Hepatocyte (in vitro differentiated cells): ENCODE measurements around the gene SPATA2. TPM values are rescaled to one million over a fixed set of nuclear protein-coding genes. Genes with fewer than 3 reads are reported as not detected.

Experiments used
- DNase-seq: peaks from one replicate; pipeline ENCODE4 v3.0.0-alpha.2; 2016; ENCODE audit warnings: low spot score
- H2AFZ ChIP-seq: fragments of 200-600 bp; sonication (generic); 2 replicates; pipeline ENCODE4 v1.6.0; 2016; ENCODE audit warnings: antibody characterized with exemption, mild to moderate bottlenecking
- H3K27ac ChIP-seq: fragments of 200-600 bp; sonication (generic); 2 replicates; pipeline ENCODE4 v1.5.1; 2016; ENCODE audit warnings: mild to moderate bottlenecking
- H3K27me3 ChIP-seq: fragments of 200-600 bp; sonication (generic); 2 replicates; pipeline ENCODE4 v1.6.1; 2016
- H3K36me3 ChIP-seq: fragments of 200-600 bp; sonication (generic); replicated peaks from 2 replicates; pipeline ENCODE4 v1.5.1; 2016; ENCODE audit warnings: low read depth; ENCODE audit not compliant: insufficient read depth
- H3K4me1 ChIP-seq: fragments of 200-600 bp; sonication (generic); 2 replicates; pipeline ENCODE4 v1.5.1; 2016; ENCODE audit warnings: mild to moderate bottlenecking, moderate library complexity; ENCODE audit not compliant: insufficient read depth
- H3K4me2 ChIP-seq: fragments of 200-600 bp; sonication (generic); 2 replicates; pipeline ENCODE4 v1.6.0; 2016
- H3K4me3 ChIP-seq: fragments of 200-600 bp; sonication (generic); 2 replicates; pipeline ENCODE4 v1.5.1; 2016; ENCODE audit warnings: mild to moderate bottlenecking
- H3K79me2 ChIP-seq: fragments of 200-600 bp; sonication (generic); 2 replicates; pipeline ENCODE4 v1.6.0; 2017; ENCODE audit warnings: mild to moderate bottlenecking
- H3K9me2 ChIP-seq: fragments of 200-600 bp; sonication (generic); replicated peaks from 2 replicates; pipeline ENCODE4 v1.6.0; 2017; ENCODE audit warnings: mild to moderate bottlenecking; ENCODE audit not compliant: insufficient read depth
- H3K9me3 ChIP-seq: fragments of 200-600 bp; sonication (generic); 2 replicates; pipeline ENCODE4 v1.5.1; 2016; ENCODE audit warnings: low read depth, mild to moderate bottlenecking
- H4K20me1 ChIP-seq: fragments of 200-600 bp; sonication (generic); 2 replicates; pipeline ENCODE4 v1.6.0; 2016; ENCODE audit warnings: mild to moderate bottlenecking; ENCODE audit not compliant: insufficient read depth, poor library complexity, severe bottlenecking
- CTCF ChIP-seq: fragments of 200-600 bp; sonication (generic); IDR thresholded peaks from 2 replicates; pipeline ENCODE4 v1.5.1; 2016; ENCODE audit warnings: antibody characterized with exemption, mild to moderate bottlenecking; ENCODE audit not compliant: poor library complexity
- EZH2 ChIP-seq: fragments of 200-600 bp; sonication (generic); IDR thresholded peaks from 2 replicates; pipeline ENCODE4 v1.6.1; 2016; ENCODE audit warnings: antibody characterized with exemption, mild to moderate bottlenecking, borderline replicate concordance
- EZH2phosphoT487 ChIP-seq: fragments of 200-600 bp; sonication (generic); IDR thresholded peaks from one replicate; pipeline ENCODE4 v1.6.1; 2018; ENCODE audit warnings: antibody characterized with exemption, mild to moderate bottlenecking, low read depth, moderate library complexity; ENCODE audit not compliant: unreplicated experiment, severe bottlenecking
- WGBS: methylation state at CpG from one replicate; pipeline ENCODE4 v1.1.6; 2016; ENCODE audit warnings: low lambda C conversion rate; ENCODE audit errors: missing lambda C conversion rate; 5-methylcytosine and 5-hydroxymethylcytosine counted together
- polyA plus RNA-seq: library from polyadenylated mRNA; unstranded; fragments of >200 nt; fragmentation: Nextera tagmentation; extraction: Ambion mirVana; gene quantifications from 2 replicates; pipeline ENCODE4 v1.2.1, GENCODE V29; 2016
- total RNA-seq: library from RNA; depleted of rRNA; stranded (reverse); fragments of >200 nt; gene quantifications from 2 replicates; pipeline ENCODE4 v1.2.3, GENCODE V29; 2014

SPATA2 gene
- total and polyA plus RNA-seq, 2 experiments from 2014 or later, result 5.9 to 9.6 TPM

- Histone ChIP-seq H4K20me1 (no peaks in the 10 kb centered on the region), H3K27me3 (no peaks in the 10 kb centered on the region), H3K9me2 (no peaks in the 10 kb centered on the region), H3K4me3 (no peak overlapping the region), H3K9me3 (no peaks in the 10 kb centered on the region), H3K4me2 (no peak overlapping the region), H3K27ac (no peak overlapping the region), H3K36me3 (no peaks in the 10 kb centered on the region), H3K79me2 (no peaks in the 10 kb centered on the region), H3K4me1 (peaks cover 19% of the 10 kb centered on the region), H2AFZ (no peak overlapping the region)
- 100% methylated on average over 1 of the region's 1 CpG for WGBS
- DNase-seq, result no peak
- no peak for TF ChIP-seq EZH2
- TF ChIP-seq EZH2phosphoT487, result no peak
- TF ChIP-seq CTCF, result no peak
These were observed 43.3 kb downstream of the SPATA2 start for GRCh38 chr20:49872056-49872455.

GRCh38 chr20:49871391-49871948 lies 43.9 kb downstream of the SPATA2 start:
- Histone ChIP-seq H3K79me2 (no peaks in the 10 kb centered on the region), H3K36me3 (no peaks in the 10 kb centered on the region), H3K27me3 (no peaks in the 10 kb centered on the region), H3K9me2 (no peaks in the 10 kb centered on the region), H2AFZ (no peak overlapping the region), H3K4me1 (peaks cover 24% of the 10 kb centered on the region), H3K9me3 (no peaks in the 10 kb centered on the region), H3K4me2 (no peak overlapping the region), H3K27ac (no peak overlapping the region), H3K4me3 (no peak overlapping the region), H4K20me1 (no peaks in the 10 kb centered on the region)
- no peak for TF ChIP-seq CTCF
- no peak for TF ChIP-seq EZH2phosphoT487
- no peak for TF ChIP-seq EZH2
- 96% methylated on average over 6 of the region's 6 CpGs for WGBS
- DNase-seq, result no peak

- WGBS, result 90% methylated on average over 5 of the region's 5 CpGs
- no peaks in the 10 kb centered on the region for H3K36me3 ChIP-seq
These were observed 45.1 kb downstream of the SPATA2 start for GRCh38 chr20:49870261-49870660.

More at GRCh38 chr20:49870261-49870660, 45.1 kb downstream of the SPATA2 start:
- TF ChIP-seq EZH2phosphoT487, result no peak
- TF ChIP-seq EZH2, result no peak
- TF ChIP-seq CTCF, result no peak
- no peak overlapping the region for H2AFZ ChIP-seq
- no peak overlapping the region for H3K27ac ChIP-seq
- no peaks in the 10 kb centered on the region for H4K20me1 ChIP-seq
- DNase-seq, result no peak
- H3K4me2 ChIP-seq, result no peak overlapping the region
- peaks cover 24% of the 10 kb centered on the region for H3K4me1 ChIP-seq
- no peaks in the 10 kb centered on the region for H3K79me2 ChIP-seq
- H3K9me3 ChIP-seq, result no peaks in the 10 kb centered on the region
- no peak overlapping the region for H3K4me3 ChIP-seq
- no peaks in the 10 kb centered on the region for H3K27me3 ChIP-seq
- no peaks in the 10 kb centered on the region for H3K9me2 ChIP-seq
